SHP77 treated with DMSO at 0.1 percent for 48 hours (cell line): Measurements from ENCODE around the gene SUPT6H.

Experiments used
- DNase-seq: peaks from one replicate; lab custom pipeline; 2025; lab: John Stamatoyannopoulos, UW

The SUPT6H gene

GRCh38 chr17:28750178-28751047, 88.4 kb downstream of the SUPT6H start:
- peak; percentile 73 for DNase-seq

GRCh38 chr17:28751600-28752366, 89.8 kb downstream of the SUPT6H start:
- DNase-seq = no peak
